Measurements from ENCODE around the gene CTXND1. TPM values are rescaled to one million over a fixed set of nuclear protein-coding genes. Genes with fewer than 3 reads are reported as not detected.

CTXND1 gene
- polyA plus RNA-seq, 3 donors, result not detected

- no peaks in the 10 kb centered on the region for H3K9me3 ChIP-seq (replicated peaks in 1 of 2; ENCODE audit: control insufficient read depth in 1 of 2, insufficient read depth in 1 of 2, low read length in 2 of 2)
- H3K4me3 Mint-ChIP-seq, result no peak overlapping the region
These were observed 35.1 kb downstream of the CTXND1 start for GRCh38 chr15:80216911-80217310.

GRCh38 chr15:80216141-80216540 lies 35.9 kb downstream of the CTXND1 start:
- intact Hi-C loops (cut with micrococcal nuclease), result no loop called here
- no peak overlapping the region for H3K4me2 ChIP-seq (replicated peaks; ENCODE audit: extremely low read depth, low read length, poor library complexity, severe bottlenecking)
- H3K27ac ChIP-seq (ENCODE audit: low read depth in 1 of 2, low read length in 2 of 2), result no peak overlapping the region
- H3K4me3 ChIP-seq (replicated peaks in 1 of 3; ENCODE audit: low read depth in 2 of 3, low read length in 3 of 3), result no peak overlapping the region
- no peaks in the 10 kb centered on the region for H3K9me3 ChIP-seq (replicated peaks in 1 of 2; ENCODE audit: control insufficient read depth in 1 of 2, insufficient read depth in 1 of 2, low read length in 2 of 2)
- no peaks in the 10 kb centered on the region for H3K36me3 Mint-ChIP-seq
- H3K27me3 ChIP-seq (ENCODE audit: control insufficient read depth in 2 of 2, insufficient read depth in 2 of 2, low read length in 2 of 2), result no peaks in the 10 kb centered on the region
- H3K79me2 ChIP-seq (ENCODE audit: insufficient read depth, low read length), result no peaks in the 10 kb centered on the region
- peaks cover 0 to 10% (median 3%) of the 10 kb centered on the region in 7 donors for H3K9me3 Mint-ChIP-seq
- peaks cover 11 to 13% (median 12%) of the 10 kb centered on the region in 3 donors for H3K27me3 Mint-ChIP-seq (ENCODE audit: low read depth in 3 of 3)
- peaks cover 5% of the 10 kb centered on the region for H3K4me1 Mint-ChIP-seq
- no peak overlapping the region for H3K4me3 Mint-ChIP-seq
- 90% methylated on average over 2 of the region's 5 CpGs for WGBS (ENCODE audit: insufficient coverage)
- no peak for DNase-seq
- H3K9ac ChIP-seq (ENCODE audit: insufficient read depth, low read length, poor library complexity, severe bottlenecking), result no peak overlapping the region
- no peak for TF ChIP-seq CTCF (IDR thresholded peaks at IDR 0.05)
- no peaks in the 10 kb centered on the region for H3K36me3 ChIP-seq (replicated peaks in 1 of 2; ENCODE audit: control insufficient read depth in 1 of 2, insufficient read depth in 2 of 2, low read length in 2 of 2)
- no peak overlapping the region for H3K27ac Mint-ChIP-seq
- H3K4me1 ChIP-seq (ENCODE audit: control insufficient read depth in 1 of 2, insufficient read depth in 2 of 2, low read length in 2 of 2), result peaks cover 3 to 6% of the 10 kb centered on the region in 2 donors
- no peak overlapping the region for H2AFZ ChIP-seq (ENCODE audit: insufficient read depth, low read depth, low read length, poor library complexity, severe bottlenecking)
- H4K20me1 ChIP-seq (ENCODE audit: insufficient read depth, low read length), result no peaks in the 10 kb centered on the region

More at GRCh38 chr15:80216911-80217310, 35.1 kb downstream of the CTXND1 start:
- H4K20me1 ChIP-seq (ENCODE audit: insufficient read depth, low read length), result no peaks in the 10 kb centered on the region
- H3K27ac ChIP-seq (ENCODE audit: low read depth in 1 of 2, low read length in 2 of 2), result no peak overlapping the region
- H3K4me2 ChIP-seq (replicated peaks; ENCODE audit: extremely low read depth, low read length, poor library complexity, severe bottlenecking), result no peak overlapping the region
- WGBS (ENCODE audit: insufficient coverage), result 100% methylated on average over 1 of the region's 1 CpG
- no peaks in the 10 kb centered on the region for H3K36me3 Mint-ChIP-seq
- intact Hi-C loops (cut with micrococcal nuclease), result no loop called here
- H3K4me1 ChIP-seq (ENCODE audit: control insufficient read depth in 1 of 2, insufficient read depth in 2 of 2, low read length in 2 of 2), result no peaks in the 10 kb centered on the region
- peaks cover 0 to 10% (median 3%) of the 10 kb centered on the region in 7 donors for H3K9me3 Mint-ChIP-seq
- no peaks in the 10 kb centered on the region for H3K36me3 ChIP-seq (replicated peaks in 1 of 2; ENCODE audit: control insufficient read depth in 1 of 2, insufficient read depth in 2 of 2, low read length in 2 of 2)
- no peak overlapping the region for H3K9ac ChIP-seq (ENCODE audit: insufficient read depth, low read length, poor library complexity, severe bottlenecking)
- no peak overlapping the region for H3K4me3 ChIP-seq (replicated peaks in 1 of 3; ENCODE audit: low read depth in 2 of 3, low read length in 3 of 3)
- H3K27me3 ChIP-seq (ENCODE audit: control insufficient read depth in 2 of 2, insufficient read depth in 2 of 2, low read length in 2 of 2), result no peaks in the 10 kb centered on the region
- H2AFZ ChIP-seq (ENCODE audit: insufficient read depth, low read depth, low read length, poor library complexity, severe bottlenecking), result no peak overlapping the region
- H3K27me3 Mint-ChIP-seq (ENCODE audit: low read depth in 3 of 3), result peaks cover 10 to 12% (median 11%) of the 10 kb centered on the region in 3 donors
- no peaks in the 10 kb centered on the region for H3K79me2 ChIP-seq (ENCODE audit: insufficient read depth, low read length)
- DNase-seq, result no peak
- no peaks in the 10 kb centered on the region for H3K4me1 Mint-ChIP-seq
- no peak overlapping the region for H3K27ac Mint-ChIP-seq
- no peak for TF ChIP-seq CTCF (IDR thresholded peaks at IDR 0.05)
